HG02759 (cell line): ENCODE data around the gene NCCRP1.

Source experiments
- ATAC-seq: cut with Tn5 transposase; IDR thresholded peaks from one replicate; pipeline ENCODE4 v1.9.1; 2021; ENCODE audit warnings: mild to moderate bottlenecking, moderate library complexity; ENCODE audit not compliant: unreplicated experiment

NCCRP1 gene, protein sequence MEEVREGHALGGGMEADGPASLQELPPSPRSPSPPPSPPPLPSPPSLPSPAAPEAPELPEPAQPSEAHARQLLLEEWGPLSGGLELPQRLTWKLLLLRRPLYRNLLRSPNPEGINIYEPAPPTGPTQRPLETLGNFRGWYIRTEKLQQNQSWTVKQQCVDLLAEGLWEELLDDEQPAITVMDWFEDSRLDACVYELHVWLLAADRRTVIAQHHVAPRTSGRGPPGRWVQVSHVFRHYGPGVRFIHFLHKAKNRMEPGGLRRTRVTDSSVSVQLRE

DNA sequence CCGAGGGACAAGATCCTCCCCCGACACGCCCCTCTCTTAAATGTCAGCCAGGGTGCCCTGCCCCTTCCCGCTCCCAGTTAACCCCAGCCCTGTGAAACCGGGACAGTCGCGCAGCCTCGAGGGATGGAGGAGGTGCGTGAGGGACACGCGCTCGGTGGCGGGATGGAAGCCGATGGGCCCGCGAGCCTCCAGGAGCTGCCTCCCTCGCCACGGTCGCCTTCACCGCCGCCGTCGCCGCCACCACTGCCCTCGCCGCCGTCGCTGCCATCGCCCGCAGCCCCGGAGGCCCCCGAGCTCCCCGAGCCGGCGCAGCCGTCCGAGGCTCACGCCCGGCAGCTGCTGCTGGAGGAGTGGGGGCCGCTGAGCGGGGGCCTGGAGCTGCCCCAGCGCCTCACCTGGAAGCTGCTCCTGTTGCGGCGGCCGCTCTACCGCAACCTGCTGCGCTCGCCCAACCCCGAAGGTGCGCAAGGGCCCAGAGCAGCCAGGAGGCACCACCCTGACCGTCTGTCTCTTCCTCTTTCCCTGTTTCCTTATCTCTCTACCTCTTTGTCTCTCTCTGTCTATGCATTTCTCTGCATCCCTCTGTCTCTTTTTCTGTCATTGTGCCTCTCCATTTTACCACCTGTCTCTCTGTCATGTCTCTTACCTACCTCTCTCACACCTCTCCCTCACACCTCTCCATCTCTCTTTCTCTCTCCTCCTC is at the start of gene NCCRP1:
NCCRP1 (plus strand) TSS at position 105 of the 703 bp plus-strand sequence; CDS start at position 124, 19 bp downstream.
- no peak for ATAC-seq

DNA sequence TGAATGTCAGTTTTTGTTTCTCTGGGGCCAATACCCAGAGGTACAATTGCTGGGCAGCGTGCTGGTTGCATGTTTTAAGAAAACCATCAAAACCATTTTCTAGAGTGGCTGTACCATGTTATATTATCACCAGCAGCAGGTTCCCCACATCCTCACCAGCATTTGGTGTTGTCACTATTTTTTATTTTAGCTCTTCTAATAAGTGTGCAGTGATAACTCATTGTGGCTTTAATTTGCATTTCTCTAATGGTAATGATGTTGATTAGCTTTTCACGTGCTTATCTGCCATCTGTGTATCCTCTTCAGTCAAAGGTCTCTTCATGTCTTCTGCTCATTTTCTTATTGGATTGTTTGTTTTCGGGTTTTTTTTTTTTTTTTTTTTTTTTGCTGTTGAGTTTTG is 49.3 kb upstream of the NCCRP1 start:
- no peak for ATAC-seq

DNA sequence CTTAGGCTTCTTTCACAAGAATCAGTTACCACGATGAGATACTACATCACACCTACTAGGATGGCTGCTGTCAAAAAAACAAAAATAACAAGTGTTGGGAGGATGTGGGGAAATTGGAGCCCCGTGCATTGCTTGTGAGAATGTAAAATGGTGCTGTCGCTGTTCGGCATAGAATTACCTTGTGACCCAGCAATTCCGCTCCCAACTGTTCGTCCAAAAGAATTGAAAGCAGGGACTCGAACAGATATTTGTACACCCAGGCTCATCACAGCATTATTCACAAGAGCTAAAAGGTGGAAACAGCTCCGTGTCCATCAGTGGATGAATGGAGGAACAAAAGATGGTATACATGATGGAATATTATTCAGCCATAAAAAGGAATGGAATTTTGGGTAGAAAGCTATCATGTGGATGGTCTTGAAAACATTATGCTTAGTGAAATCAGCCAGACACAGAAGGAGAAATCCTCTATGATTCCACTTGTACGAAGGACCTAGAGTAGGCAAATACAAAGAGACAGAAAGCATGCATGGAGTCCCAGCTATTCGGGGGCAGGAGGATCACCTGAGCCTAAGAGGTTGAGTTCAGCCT is 47.7 kb upstream of the NCCRP1 start:
- ATAC-seq = no peak

DNA sequence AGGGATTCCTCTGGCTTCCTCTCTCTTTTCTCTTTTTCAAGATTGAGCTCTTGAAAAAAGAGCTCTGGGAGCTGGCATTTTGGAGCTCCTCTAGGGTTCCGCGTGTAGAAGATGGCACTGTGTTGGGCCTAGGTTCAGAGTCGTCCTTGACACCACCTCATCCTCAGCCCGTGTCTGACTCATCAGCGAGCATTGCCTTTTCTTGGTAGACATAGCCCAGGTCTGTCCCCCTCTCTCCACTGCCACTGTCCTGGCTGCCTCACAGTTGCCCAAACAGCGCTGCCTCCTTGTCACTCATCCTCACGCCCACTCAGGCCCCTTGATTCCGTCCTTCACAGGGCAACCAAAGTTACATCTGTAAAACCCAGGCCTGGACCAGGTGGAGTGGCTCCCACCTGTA is 46.5 kb upstream of the NCCRP1 start:
- no peak for ATAC-seq

DNA sequence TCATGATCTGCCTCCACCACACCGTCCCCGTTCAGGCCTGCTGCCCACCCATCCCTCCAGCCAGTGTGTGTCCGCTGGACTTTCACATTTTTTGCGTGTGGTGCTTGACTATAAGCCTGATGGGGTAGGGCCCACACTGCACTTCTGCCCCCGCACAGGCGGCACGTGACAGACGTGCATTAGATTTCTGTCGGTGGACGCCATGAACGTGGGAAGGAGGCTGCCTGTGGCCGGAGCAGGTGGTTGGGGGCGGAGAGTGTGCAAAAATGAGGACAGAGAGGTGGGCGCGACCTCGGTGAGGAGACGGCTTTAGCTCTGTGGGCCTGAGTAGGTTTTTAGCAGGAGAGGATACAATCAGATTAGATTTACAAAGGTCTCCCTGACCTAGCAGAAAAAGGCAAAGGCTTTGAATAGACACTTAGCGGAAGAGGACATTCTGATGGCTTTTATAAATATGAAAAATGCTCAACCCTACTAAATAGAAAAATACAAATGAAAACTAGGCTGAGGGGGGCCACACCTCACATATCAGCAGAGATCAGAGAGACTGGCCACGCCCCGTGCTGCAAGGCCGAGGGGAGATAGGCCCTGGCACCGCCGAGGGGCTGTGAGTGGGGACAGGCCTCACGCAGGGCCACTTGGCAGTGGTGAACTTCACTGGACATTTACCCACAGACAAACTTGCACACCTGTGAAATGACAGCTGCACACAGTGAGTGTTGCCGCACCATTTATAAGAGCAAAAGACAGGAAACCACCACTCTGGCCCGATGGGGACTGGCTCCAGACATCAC is 45.8 kb upstream of the NCCRP1 start:
- no peak for ATAC-seq

DNA sequence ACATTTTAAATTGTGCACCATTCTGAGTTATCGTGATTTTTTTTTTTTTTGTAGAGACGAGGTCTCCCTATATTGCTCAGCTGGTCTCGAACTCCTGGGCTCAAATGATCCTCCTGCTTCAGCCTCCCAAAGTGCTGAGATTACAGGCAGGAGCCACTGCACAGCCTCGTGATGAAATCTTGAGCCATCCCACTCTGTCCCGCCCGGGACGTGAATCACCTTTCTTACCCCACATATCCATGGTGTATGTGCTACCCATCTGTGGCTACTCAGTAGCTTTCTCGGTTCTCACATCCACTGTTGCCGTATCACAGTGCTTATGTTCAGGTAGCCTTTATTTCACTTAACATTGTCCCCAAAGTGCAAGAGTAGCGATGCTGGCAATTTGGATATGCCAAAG is 44.7 kb upstream of the NCCRP1 start:
- no peak for ATAC-seq

DNA sequence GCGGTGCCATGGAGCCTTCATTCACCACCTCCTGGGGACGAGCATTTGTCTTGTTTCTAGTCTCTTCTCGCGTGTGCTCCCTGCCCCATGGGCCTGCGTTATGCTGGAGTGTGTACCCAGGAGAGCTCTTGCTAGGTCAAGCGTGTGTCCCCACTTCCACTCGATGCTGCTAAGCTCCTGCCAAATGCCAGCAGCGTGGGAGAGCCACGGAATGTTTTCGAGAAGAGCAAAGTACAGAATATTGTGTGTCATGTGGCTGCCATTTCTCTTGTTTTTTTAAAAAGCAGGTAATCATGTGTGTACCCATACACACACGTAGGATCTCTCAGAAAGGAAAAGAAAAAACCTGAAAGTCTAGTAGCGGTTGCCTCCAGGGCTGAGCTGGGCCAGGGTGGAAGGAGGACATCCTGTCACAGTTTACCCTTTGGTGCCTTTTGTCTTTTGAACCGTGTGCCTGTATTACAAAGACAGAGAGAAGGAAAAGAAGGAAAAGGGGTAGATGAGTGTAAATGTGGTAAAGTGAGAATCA is 42.6 kb upstream of the NCCRP1 start:
- ATAC-seq = no peak

DNA sequence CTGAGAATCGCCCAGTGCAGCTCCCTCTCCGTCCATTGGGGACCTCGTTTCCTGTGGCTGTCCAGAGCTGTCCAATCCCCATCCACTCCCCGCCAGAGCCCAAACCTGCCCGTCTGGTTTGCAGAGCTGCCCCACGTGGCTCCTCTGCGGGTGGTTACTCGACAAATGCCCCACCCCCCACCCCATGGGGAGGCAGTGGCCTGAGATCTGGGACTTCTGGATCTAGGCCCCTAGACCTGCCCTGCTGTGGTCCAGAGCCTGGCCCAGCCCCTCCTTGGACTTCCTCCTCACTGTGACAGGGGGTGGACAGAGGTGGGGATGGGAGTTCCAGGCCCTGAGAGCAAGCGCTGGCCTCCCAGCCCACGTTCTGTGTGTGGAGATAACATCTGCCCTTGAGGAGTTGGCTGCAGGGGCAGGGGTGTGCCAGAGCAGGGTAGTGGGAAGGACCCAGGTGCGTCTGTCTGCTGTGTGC is 42.1 kb upstream of the NCCRP1 start:
- ATAC-seq = no peak

DNA sequence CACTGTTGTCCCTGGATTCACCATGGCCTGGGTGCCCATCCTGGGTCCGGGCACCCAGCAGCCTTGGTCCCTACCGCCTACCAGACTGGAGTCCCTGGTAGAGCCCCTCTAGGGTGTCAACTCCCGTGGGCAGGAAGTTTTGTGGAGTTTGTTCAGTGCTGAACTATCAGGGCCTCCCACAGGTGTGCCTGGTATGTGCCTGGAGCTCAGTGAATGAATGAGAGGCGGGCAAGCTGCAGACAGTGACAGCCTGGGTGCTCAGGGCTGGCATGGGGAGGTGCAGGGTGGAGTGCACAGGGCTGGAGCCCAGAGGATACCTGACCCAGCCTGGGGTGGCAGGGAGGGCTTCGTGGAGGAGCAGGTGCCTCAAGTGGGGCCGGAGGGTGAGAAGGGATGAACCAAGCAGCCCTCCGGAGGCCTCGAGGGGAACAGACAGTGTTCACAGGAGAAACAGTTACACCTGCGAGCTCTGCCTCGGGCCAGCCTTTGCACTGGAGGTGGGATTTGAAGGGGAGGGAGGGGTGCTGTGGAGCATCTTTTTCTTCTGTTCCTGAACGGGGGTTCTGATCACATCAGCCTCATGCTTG is 41.6 kb upstream of the NCCRP1 start:
- no peak for ATAC-seq

DNA sequence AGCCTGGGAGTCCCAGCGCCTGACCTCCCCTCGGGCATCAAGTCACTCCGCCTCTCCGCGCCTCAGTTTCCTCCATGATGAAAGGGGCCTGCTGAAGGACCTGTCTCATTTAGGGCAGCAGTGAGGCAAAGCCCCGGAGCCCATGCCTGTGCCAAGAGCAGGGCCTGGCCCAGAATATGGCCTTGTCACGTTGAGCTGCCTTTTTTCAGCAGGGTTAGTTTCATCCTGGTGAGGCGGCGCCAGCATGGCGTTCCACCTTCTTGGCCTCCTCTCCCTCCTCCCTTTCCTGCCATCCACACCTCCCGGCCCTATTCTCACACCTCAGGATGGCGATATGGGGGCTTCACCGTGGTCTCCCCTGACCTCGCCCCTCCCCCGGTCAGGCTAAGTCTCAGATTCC is 41.0 kb upstream of the NCCRP1 start:
- ATAC-seq = no peak

DNA sequence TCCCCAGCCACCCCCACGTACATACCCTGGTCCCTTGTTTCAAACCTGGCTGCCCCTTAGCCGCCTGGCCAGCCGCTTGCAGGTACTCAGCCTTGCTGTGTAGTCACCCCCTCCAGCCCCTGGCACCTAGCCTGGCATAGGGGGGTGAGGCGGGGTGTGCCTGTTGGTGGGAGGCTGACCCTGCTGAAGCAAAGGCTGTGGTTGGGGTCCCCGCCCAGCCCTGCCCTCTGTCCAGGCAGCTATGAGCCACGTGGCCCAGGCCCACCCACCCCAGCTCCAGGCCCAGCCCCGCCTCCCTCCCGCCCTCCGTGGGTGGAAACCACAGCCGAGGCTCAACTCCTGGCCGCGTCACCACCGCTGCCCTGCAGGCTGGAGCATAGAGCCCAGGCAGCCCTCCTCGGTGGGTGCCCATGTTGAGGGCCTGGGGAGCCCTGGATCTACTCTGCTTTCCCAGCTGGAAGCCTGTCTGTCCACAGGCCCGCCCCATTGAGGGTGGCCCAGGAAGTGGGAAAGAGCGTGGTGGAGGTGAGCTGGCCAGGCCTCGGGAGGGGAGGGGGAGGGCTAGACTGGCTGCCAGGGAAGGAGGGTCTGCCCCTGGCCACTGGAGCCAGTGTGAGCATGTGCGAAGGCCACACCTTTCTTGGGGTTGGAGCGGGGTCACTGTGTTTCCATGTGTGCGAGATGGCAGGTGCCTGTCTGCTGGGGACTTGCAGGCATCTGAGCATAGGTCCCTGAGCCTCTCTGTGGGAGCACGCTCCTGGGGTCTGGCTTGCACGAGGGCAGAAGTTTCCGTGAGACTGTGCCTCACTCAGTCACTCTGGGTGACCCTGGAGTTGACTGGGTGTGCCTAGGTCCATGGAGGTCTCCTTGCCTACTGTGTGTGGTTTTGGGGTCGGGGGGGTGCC is 40.2 kb upstream of the NCCRP1 start:
- ATAC-seq = no peak

DNA sequence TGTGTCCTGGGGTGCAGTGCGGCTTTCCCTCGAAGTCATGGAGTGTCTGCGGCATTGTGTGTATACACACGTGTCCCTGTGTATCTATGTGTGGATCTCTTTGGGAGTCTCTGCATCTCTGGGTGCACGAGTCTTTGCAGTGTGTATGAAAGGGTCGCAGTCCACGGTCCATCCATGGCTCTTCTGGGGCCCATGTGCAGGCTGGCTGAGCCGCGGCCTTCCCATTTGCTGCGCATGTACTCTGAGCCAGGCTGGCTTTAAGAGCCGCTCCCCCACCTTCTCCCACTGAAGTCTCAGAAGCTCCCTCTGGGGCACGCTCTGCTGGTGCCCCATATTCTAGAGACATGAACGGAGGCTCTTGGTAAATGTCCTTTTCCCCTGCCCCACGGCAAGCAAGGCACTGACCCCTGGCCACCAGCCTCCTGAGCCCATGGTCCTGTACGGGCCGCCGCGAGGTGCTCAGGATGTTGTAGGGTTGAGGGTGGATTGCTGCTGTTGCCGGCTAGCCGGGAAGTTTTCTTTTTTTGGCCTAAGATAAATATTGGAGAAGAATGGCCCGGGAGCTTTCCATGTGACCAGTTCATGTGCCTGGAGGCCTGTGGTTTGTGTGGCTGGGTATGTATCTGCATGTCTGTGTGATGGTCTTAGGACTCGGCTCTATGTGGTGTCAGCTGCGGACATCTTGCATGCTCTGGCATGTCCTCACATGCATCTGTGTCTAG is 39.3 kb upstream of the NCCRP1 start:
- ATAC-seq = no peak

DNA sequence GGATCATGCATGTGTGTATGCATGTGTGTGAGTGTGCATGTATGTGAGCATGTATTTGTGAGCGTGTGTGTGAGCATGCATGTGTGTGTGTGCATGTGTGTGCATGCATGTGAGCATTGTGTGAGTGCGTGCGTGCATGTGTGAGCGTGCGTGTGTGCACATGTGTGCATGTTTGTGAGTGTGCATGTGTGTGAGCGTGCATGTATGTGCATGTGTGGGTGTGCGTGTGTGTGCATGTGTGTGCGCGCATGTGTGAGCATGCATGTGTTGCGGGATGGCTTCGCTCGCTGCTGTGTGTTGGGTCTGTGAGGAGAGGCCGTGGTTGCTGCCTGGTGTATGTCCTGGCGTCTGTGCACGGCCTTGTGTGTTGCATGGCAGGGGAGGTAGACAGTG is 38.8 kb upstream of the NCCRP1 start:
- no peak for ATAC-seq

DNA sequence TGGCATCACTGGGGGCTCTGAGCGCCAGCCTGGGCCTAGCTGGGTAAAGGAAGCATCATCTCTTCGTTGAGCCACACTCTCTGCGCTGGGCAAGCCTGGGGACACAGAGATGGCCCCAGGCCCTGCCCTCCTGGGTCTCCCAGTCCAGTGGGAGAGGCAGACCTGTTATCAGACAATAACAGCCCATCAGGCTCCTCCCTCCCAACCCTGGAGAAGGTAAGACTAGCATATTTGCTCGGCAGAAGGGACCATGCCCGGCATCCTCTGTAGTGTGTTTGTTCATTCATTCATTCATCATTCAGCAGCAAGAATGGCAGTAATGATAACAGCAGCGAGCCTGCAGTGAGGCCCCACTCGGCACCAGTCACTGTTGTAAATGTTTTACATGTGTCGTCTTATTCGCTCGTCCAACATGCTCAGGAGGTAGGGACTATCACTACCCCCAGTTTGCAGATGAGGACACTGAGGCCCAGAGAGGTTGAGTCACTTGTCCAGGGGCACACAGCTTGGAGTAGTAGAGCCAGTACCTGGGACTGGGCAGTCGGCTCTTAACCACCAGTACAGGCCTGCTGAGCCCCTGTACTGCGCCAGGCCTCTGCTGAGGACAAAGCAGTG is 38.0 kb upstream of the NCCRP1 start:
- ATAC-seq = no peak

DNA sequence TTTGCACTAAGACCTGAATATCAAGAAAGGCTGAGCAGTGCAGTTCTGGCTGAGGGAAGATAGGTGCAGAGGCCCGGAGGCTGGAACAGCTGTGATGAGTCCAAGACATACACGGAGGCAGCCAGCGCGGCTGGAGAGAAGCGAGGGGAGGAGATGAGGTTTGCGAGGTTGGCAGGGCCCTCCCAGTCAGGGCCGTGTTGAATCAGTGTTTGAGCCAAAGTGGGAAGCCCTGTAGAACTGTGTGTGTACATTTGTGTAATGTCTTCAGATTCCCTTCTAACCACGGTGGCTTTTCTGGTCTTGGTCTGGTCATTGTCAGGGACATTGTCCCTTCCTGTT is 36.3 kb upstream of the NCCRP1 start:
- ATAC-seq = no peak

DNA sequence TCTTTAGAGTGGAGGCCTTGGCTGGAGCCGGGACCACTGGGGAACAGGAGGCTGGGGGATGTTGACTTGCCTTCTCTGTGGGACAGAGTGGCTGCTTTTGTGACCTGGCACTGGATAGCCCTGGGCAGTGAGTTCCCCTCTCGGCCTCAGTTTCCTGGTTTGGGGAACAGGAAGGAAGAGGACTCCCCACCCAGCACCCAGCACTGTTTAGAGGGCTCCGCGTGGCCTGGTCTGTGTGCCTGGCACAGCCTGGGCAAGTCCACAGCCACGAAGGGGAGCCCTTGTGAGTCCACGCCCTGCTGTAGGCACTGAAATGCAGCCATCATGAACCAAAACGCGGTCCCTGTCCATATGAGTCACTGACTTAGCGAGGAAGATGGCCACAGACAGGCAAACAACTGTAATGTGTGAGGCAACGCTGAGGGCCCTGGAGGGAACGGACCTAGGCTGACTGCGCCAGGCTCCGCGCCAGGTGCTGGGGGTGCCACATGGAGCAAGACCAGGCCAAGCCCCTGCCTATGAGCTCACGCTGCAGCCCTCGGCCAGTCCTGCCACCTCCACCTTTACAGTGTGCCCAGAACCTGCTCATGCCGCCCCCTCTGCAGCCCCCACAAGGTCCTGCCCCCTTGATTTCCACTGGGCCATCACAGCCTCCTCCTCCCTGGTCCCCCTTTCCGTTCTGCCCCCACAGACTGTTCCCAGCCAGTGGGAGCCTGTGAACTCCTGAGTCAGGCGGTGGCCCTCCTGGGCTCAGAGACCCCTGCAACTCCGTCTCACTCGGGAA is 35.7 kb upstream of the NCCRP1 start:
- no peak for ATAC-seq

DNA sequence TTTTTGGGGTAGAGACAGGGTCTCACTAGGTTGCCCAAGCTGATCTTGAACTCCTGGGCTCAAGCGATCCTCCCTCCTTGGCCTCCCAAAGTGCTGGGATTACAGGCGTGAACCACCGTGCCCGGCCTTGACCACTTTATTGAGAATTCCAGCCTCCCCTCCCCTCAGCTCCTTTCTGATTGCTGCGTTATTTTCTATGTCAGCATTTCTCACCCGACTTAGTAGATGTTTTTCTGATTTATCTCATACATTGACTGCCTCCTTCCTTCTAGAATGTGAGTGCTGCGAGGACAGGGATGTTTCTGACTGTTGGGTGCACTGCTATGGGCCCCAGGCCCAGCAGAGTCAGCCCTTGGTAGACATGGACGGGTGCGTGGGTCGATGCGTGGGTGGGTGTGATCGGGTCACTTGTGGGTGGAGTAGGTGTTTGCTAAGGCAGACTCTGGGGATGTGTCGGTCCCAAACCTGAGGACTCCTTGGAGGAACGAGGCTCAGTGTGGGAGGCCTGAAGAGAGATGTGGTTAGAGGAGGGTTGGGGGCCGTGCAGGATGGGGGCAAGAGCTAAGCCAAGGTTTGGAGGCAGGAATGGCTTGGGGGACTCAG is 34.2 kb upstream of the NCCRP1 start:
- no peak for ATAC-seq

DNA sequence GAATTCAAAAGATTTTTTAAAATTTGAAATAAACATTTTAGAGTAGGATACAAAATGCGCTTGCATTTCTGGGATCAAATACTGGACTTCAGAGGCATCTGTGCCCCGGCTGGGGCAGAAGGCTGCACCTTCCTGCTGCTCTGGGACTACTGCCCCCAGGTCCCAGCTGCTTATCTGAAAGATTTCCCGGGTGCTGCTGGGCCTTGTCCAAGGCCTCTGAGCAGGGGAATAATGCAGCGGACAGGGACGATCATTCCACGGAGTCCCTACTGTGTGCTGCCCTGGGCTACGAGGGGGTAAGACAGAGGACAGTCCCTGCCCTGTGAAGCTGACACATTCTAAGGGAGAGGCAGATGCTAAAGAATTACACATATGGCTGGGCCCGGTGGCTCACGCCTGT is 33.1 kb upstream of the NCCRP1 start:
- ATAC-seq = no peak
